Ovary (tissue), 9 donors: ENCODE data around the gene RNF6. TPM values are rescaled to one million over a fixed set of nuclear protein-coding genes. Genes with fewer than 3 reads are reported as not detected.

ENCODE experiments used
- DNase-seq, 5 donors: peaks; one replicate each; pipeline ENCODE4 v3.0.0-alpha.2; 2019 to 2020
- H3K27ac ChIP-seq, 2 donors: fragments of 200-600 bp; one replicate each; pipeline versions ENCODE4 v1.5.1 to v1.8.0; 2019 to 2022
- H3K27me3 ChIP-seq: fragments of 200-600 bp; one replicate; pipeline ENCODE4 v1.8.0; 2022
- H3K36me3 ChIP-seq: fragments of 200-600 bp; sonication (generic); one replicate; pipeline ENCODE4 v1.5.1; 2019
- H3K4me1 ChIP-seq: one replicate; pipeline ENCODE4 v1.8.1; 2013; ENCODE audit warnings: mild to moderate bottlenecking, moderate library complexity; ENCODE audit not compliant: insufficient read depth
- H3K4me3 ChIP-seq: fragments of 200-600 bp; sonication (generic); one replicate; pipeline ENCODE4 v1.5.1; 2017
- H3K9me3 ChIP-seq, 2 donors: fragments of 200-600 bp in 1 of 2; sonication (generic) in 1 of 2; one replicate each; pipeline versions ENCODE4 v1.5.1 to v1.8.1; 2013 to 2019; ENCODE audit warnings: mild to moderate bottlenecking in 1 of 2, moderate library complexity in 1 of 2
- EP300 ChIP-seq: sonication (generic); formaldehyde crosslinking; IDR thresholded peaks from one replicate; pipeline ENCODE4 v1.6.1; 2017; ENCODE audit warnings: antibody characterized with exemption
- POLR2A ChIP-seq: fragments of 450-650 bp; IDR thresholded peaks from one replicate; pipeline ENCODE4 v1.6.1; 2017; ENCODE audit warnings: antibody characterized with exemption, mild to moderate bottlenecking, moderate library complexity
- WGBS, 3 donors: extraction: QIAGEN DNeasy Blood & Tissue Kit in 1 of 3; methylation state at CpG; one replicate each; pipeline versions ENCODE4 v1.1.5 to v1.1.7; 2013 to 2017; 5-methylcytosine and 5-hydroxymethylcytosine counted together
- intact Hi-C, 4 donors: fragments of 100-400 bp; cut with DNase I; formaldehyde crosslinking; loops; one replicate each; pipeline versions ENCODE4 v1.11.0 to v1.15.1; 2022 to 2023
- polyA plus RNA-seq, 2 donors: library from polyadenylated mRNA; stranded (reverse); fragments of 200-250 nt in 1 of 2; fragments of 350-450 nt in 1 of 2; fragmentation: Illumina TruSeq in 1 of 2; extraction: RNeasy Lipid Tissue Mini Kit (QIAGEN cat#74804) in 1 of 2; gene quantifications; one replicate each; pipeline ENCODE4 v1.2.3, GENCODE V29; 2013 to 2014
- total RNA-seq, 7 donors: library from RNA; depleted of rRNA in 2 of 7; stranded (reverse); fragments of >200 nt in 2 of 7; fragmentation: NEBNext Ultra II Directional in 3 of 7; extraction: Animal tissue kit (Norgen Biotek cat#: 25700) in 3 of 7; gene quantifications; one replicate each; pipeline versions ENCODE4 v1.1.0 to v1.2.4, GENCODE V29; 2016 to 2023
- TF ChIP-seq, protein P1 (sequence below), 3 donors: fragments of 450-650 bp in 2 of 3; fragments of 200-600 bp in 1 of 3; IDR thresholded peaks; one replicate each; pipeline versions ENCODE4 v1.5.1 to v1.8.0; 2016 to 2022; ENCODE audit warnings: antibody characterized with exemption in 3 of 3, mild to moderate bottlenecking in 1 of 3
- donor health status: DM: no; HTN: no; CAD: no; lungs with moderate emphysema.
- donor health status: DM: no; HTN: no; CAD: no.
- donor health status: Bipolar disorder and iron deficiency.
- donor health status: DM: yes; HTN: yes; CAD: no.
- donor health status: DM: no; HTN: no; CAD: no.
- donor health status: DM: yes; HTN: yes; CAD: no.

Gene RNF6
- total and polyA plus RNA-seq, 9 donors = 10.7 to 26.2 (median 16.4) TPM

DNA sequence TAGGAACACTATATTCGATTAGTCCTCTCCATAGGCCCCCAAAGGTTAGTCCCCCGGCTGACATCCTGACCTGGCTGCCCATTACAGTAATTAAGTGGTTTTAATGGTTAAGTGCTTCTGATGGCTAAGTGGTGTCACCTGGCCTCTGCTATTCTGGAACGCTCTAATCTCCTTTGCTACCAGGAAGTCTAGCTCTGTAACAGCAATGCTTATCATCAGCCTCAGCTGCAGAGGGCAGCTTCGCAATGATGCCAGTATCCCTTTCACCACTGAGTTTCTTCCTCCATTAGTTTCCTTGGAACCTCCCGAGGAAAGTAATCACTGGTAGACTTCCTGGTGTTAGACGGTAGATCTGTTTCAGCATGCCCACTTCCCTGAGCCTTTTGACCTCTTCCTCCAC lies 8.6 kb upstream of the RNF6 start:
- Histone ChIP-seq H3K4me1 (no peaks in the 10 kb centered on the region), H3K27ac (no peak overlapping the region), H3K4me3 (no peak overlapping the region), H3K27me3 (no peaks in the 10 kb centered on the region), H3K9me3 (no peaks in the 10 kb centered on the region), H3K36me3 (no peaks in the 10 kb centered on the region)
- WGBS, 3 donors = 65 to 72% (median 69%) methylated on average over 6 of the region's 6 CpGs
- TF ChIP-seq, protein P1, sequence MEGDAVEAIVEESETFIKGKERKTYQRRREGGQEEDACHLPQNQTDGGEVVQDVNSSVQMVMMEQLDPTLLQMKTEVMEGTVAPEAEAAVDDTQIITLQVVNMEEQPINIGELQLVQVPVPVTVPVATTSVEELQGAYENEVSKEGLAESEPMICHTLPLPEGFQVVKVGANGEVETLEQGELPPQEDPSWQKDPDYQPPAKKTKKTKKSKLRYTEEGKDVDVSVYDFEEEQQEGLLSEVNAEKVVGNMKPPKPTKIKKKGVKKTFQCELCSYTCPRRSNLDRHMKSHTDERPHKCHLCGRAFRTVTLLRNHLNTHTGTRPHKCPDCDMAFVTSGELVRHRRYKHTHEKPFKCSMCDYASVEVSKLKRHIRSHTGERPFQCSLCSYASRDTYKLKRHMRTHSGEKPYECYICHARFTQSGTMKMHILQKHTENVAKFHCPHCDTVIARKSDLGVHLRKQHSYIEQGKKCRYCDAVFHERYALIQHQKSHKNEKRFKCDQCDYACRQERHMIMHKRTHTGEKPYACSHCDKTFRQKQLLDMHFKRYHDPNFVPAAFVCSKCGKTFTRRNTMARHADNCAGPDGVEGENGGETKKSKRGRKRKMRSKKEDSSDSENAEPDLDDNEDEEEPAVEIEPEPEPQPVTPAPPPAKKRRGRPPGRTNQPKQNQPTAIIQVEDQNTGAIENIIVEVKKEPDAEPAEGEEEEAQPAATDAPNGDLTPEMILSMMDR (IDR thresholded peaks at IDR 0.05) = no peak
- TF ChIP-seq EP300 = no peak
- no peak for TF ChIP-seq POLR2A
- intact Hi-C loops = no loop called here
- no peak for DNase-seq

DNA sequence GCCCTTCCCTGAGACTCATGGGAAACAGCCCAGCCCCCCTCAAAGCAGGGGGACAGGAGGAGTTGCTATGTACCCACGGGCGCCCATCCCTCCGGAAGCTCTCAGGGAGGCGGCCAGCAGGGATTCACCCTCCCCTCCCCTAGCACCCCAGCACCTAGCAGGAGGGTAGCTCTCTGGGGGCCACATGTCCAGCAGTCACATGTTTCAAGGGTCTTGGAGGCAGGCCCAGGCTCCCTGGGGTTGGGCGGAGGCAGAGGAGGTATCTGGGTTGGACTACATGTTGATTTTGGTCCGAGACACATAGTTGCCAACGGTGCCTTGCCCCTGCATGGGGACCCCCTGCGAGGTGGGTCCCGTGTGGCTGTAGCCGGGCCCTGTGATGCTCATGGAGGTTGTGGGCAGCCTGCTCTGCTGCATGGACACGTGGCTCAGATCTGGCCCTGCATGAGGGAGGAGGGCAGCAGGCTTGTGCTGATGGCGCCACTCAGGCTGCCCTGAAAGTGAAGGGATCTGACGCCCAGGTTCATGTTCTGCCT lies 7.0 kb upstream of the RNF6 start:
- H3K4me3 ChIP-seq = no peak overlapping the region
- 83 to 87% (median 86%) methylated on average over 13 of the region's 13 CpGs for WGBS, 3 donors
- intact Hi-C loops = no loop called here
- no peak for DNase-seq
- no peak for TF ChIP-seq EP300
- TF ChIP-seq POLR2A = no peak
- TF ChIP-seq, protein P1 (IDR thresholded peaks at IDR 0.05) = no peak
- no peaks in the 10 kb centered on the region for H3K9me3 ChIP-seq
- H3K27me3 ChIP-seq = no peaks in the 10 kb centered on the region
- H3K4me1 ChIP-seq = no peaks in the 10 kb centered on the region
- H3K36me3 ChIP-seq = no peaks in the 10 kb centered on the region
- H3K27ac ChIP-seq = no peak overlapping the region

DNA sequence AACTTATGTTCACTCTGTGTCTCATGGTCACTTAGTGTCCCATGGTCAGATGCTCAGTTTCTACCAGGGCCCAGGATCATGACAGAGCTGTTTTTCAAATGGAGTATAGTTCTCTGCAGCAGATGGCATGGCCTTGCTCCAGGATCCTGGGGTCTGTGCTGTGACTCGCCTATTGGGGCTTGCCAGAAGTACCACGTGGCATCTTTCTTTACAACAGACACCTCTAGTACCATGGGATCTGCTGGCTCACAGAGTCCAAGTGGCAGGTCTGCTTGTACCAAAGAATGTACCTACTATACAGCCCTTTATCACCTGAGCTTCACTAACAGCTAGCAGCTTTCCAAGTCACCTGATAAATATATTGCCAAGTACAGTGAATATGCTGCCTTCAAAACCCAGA lies 6.0 kb upstream of the RNF6 start:
- TF ChIP-seq, protein P1 (IDR thresholded peaks at IDR 0.05) = no peak
- no peak for TF ChIP-seq POLR2A
- TF ChIP-seq EP300 = no peak
- H3K27me3 ChIP-seq = no peaks in the 10 kb centered on the region
- no peak overlapping the region for H3K4me3 ChIP-seq
- no peaks in the 10 kb centered on the region for H3K36me3 ChIP-seq
- no peak overlapping the region for H3K27ac ChIP-seq
- H3K4me1 ChIP-seq = no peaks in the 10 kb centered on the region
- 79 to 89% (median 80%) methylated on average over 2 of the region's 2 CpGs for WGBS, 3 donors
- intact Hi-C loops = no loop called here
- H3K9me3 ChIP-seq = no peaks in the 10 kb centered on the region
- no peak for DNase-seq

DNA sequence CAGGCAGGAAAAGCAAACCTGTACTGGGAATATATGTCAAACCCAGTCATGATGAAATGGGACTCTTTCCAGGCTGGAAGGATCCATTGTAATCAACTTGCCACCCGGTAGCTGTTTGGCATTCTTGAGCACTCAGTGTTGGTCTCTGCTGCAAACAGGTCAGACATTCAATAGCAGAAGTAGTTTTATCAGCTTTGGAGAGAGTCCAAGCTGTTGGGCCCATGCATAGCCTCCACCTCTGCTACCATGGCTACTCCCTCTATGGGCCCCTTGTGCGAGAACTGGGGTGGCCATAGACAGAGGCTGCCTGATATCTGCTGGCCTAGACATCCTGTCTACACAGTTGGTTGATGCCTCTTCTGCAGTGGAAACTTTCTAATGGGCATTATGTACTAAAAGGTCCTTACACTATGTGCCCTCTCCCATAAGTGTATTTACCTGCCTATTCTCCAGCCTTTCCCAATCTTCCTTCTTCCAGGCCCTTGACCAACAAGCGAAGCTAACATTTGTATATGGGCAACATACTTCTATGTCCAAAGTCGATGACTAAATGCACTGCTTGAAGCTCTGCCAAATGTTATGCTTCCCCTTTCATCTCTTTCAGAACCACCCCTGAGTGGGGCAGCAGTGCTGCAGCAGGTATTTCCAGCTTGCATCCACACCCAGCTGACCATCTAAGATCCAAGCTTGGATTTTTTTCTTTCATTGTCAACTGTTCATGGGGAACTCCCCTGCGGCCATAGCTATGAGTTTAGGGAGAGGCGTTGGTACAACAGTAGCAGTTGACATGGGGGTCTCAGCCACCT lies 5.3 kb upstream of the RNF6 start:
- no peaks in the 10 kb centered on the region for H3K27me3 ChIP-seq
- no peaks in the 10 kb centered on the region for H3K4me1 ChIP-seq
- DNase-seq = no peak
- H3K36me3 ChIP-seq = no peaks in the 10 kb centered on the region
- TF ChIP-seq, protein P1 (IDR thresholded peaks at IDR 0.05) = no peak
- TF ChIP-seq EP300 (no peak), POLR2A (no peak)
- 85 to 91% (median 85%) methylated on average over 6 of the region's 6 CpGs for WGBS, 3 donors
- H3K27ac ChIP-seq = no peak overlapping the region
- no peak overlapping the region for H3K4me3 ChIP-seq
- H3K9me3 ChIP-seq = no peaks in the 10 kb centered on the region
- intact Hi-C loops = no loop called here
